Thoracic aorta (tissue), 2 donors: ENCODE data around the gene DTX3L. TPM values are rescaled to one million over a fixed set of nuclear protein-coding genes. Genes with fewer than 3 reads are reported as not detected.
"Not testable (repeated sequence)": the region's sequence is repeated elsewhere in the genome, so short reads cannot be mapped to it uniquely, and the experiment has no call there.

ENCODE experiments used
- ATAC-seq: fragments of 150-250 bp; one replicate; pipeline ENCODE4 v1.8.0; 2017; ENCODE audit warnings: low read depth; ENCODE audit not compliant: insufficient number of reproducible peaks, low FRiP score
- DNase-seq: peaks from one replicate; pipeline ENCODE4 v3.0.0-alpha.2; 2020; ENCODE audit warnings: low spot score
- H3K27ac ChIP-seq, 2 donors: fragments of 200-600 bp; sonication (generic); 1 replicate in 1 of 2; 2 replicates in 1 of 2; pipeline ENCODE4 v1.5.1; 2016; ENCODE audit warnings: mild to moderate bottlenecking in 2 of 2, moderate library complexity in 2 of 2
- H3K27me3 ChIP-seq: fragments of 200-600 bp; sonication (generic); replicated peaks from 2 replicates; pipeline ENCODE4 v1.6.0; 2016; ENCODE audit warnings: mild to moderate bottlenecking; ENCODE audit not compliant: insufficient read depth
- H3K36me3 ChIP-seq: fragments of 200-600 bp; sonication (generic); one replicate; pipeline ENCODE4 v1.5.1; 2016
- H3K4me1 ChIP-seq, 2 donors: fragments of 200-600 bp; sonication (generic); 1 replicate in 1 of 2; 2 replicates in 1 of 2; pipeline versions ENCODE4 v1.5.1 to v1.6.0; 2016; ENCODE audit warnings: low read depth in 2 of 2, mild to moderate bottlenecking in 1 of 2; ENCODE audit not compliant: control insufficient read depth in 1 of 2
- H3K4me3 ChIP-seq: fragments of 200-600 bp; sonication (generic); 2 replicates; pipeline ENCODE4 v1.5.1; 2016; ENCODE audit warnings: mild to moderate bottlenecking
- H3K9me3 ChIP-seq: fragments of 200-600 bp; sonication (generic); 2 replicates; pipeline ENCODE4 v1.5.1; 2016
- CTCF ChIP-seq: fragments of 200-600 bp; sonication (generic); IDR thresholded peaks from one replicate; pipeline ENCODE4 v1.5.1; 2019; ENCODE audit warnings: antibody characterized with exemption
- total RNA-seq, 2 donors: library from RNA; depleted of rRNA; stranded (reverse); fragments of >200 nt; gene quantifications; one replicate each; pipeline versions ENCODE4 v1.1.0 to v1.2.3, GENCODE V29; 2016

The DTX3L gene
- total RNA-seq, 2 donors from 2014 or later: 16.2 to 31.5 TPM

- DNase-seq (no peak), ATAC-seq (no peak)
- H3K4me3 ChIP-seq: no peak overlapping the region
- TF ChIP-seq CTCF: no peak
- H3K27ac ChIP-seq: no peak overlapping the region
- H3K9me3 ChIP-seq: no peaks in the 10 kb centered on the region
- H3K27me3 ChIP-seq: no peaks in the 10 kb centered on the region
- peaks cover 24% of the 10 kb centered on the region for H3K36me3 ChIP-seq
- H3K4me1 ChIP-seq: peaks cover 11 to 32% of the 10 kb centered on the region in 2 donors
These were observed 4.2 kb upstream of the DTX3L start for GRCh38 chr3:122559906-122560305.

- TF ChIP-seq CTCF: no peak
- peaks cover 11 to 35% of the 10 kb centered on the region in 2 donors for H3K4me1 ChIP-seq
- H3K36me3 ChIP-seq: peaks cover 17% of the 10 kb centered on the region
- DNase-seq: no peak
- H3K27ac ChIP-seq: no peak overlapping the region
- H3K4me3 ChIP-seq: no peak overlapping the region
- no peaks in the 10 kb centered on the region for H3K9me3 ChIP-seq
- ATAC-seq: no peak
- H3K27me3 ChIP-seq: no peaks in the 10 kb centered on the region
These were observed 3.5 kb upstream of the DTX3L start for GRCh38 chr3:122560680-122561079.

GRCh38 chr3:122562923-122563716, 1.0 kb upstream of the DTX3L start:
- no peak for DNase-seq
- Histone ChIP-seq H3K27me3 (no peaks in the 10 kb centered on the region), H3K36me3 (peaks cover 8% of the 10 kb centered on the region), H3K9me3 (no peaks in the 10 kb centered on the region), H3K27ac (peak overlapping the region; percentile 68 to 89), H3K4me3 (peak overlapping the region; percentile 91), H3K4me1 (peaks cover 11 to 35% of the 10 kb centered on the region in 2 donors)
- ATAC-seq: no peak
- no peak for TF ChIP-seq CTCF

- no peak for TF ChIP-seq CTCF
- Histone ChIP-seq H3K27me3 (no peaks in the 10 kb centered on the region), H3K9me3 (no peaks in the 10 kb centered on the region), H3K4me1 (peaks cover 11 to 35% of the 10 kb centered on the region in 2 donors), H3K27ac (peak overlapping the region; percentile 68 to 89), H3K4me3 (peak overlapping the region; percentile 91), H3K36me3 (peaks cover 6% of the 10 kb centered on the region)
- ATAC-seq (no peak), DNase-seq (no peak)
These were observed 467 bp upstream of the DTX3L start for GRCh38 chr3:122563717-122564025.

- not testable (repeated sequence) for H3K27ac ChIP-seq, H3K9me3 ChIP-seq, H3K4me3 ChIP-seq, DNase-seq, H3K27me3 ChIP-seq, ATAC-seq
- Histone ChIP-seq H3K36me3 (peaks cover 13% of the 10 kb centered on the region), H3K4me1 (peaks cover 3 to 12% of the 10 kb centered on the region in 2 donors)
These were observed 4.0 kb downstream of the DTX3L start for GRCh38 chr3:122568131-122568530.

GRCh38 chr3:122568755-122569154, 4.6 kb downstream of the DTX3L start:
- no peak overlapping the region for H3K4me3 ChIP-seq
- no peak overlapping the region for H3K27ac ChIP-seq
- H3K9me3 ChIP-seq: no peaks in the 10 kb centered on the region
- peaks cover 13% of the 10 kb centered on the region for H3K36me3 ChIP-seq
- peaks cover 0 to 6% of the 10 kb centered on the region in 2 donors for H3K4me1 ChIP-seq
- DNase-seq: no peak
- H3K27me3 ChIP-seq: no peaks in the 10 kb centered on the region
- ATAC-seq: no peak
- TF ChIP-seq CTCF: no peak
